GM18909 (cell line): Measurements from ENCODE around the gene NCS1.
"Not testable (repeated sequence)": the region's sequence is repeated elsewhere in the genome, so short reads cannot be mapped to it uniquely, and the experiment has no call there.

Experiments used
- ATAC-seq: cut with Tn5 transposase; IDR thresholded peaks from one replicate; pipeline ENCODE4 v1.9.1; 2021; ENCODE audit warnings: mild to moderate bottlenecking; ENCODE audit not compliant: unreplicated experiment, poor library complexity

NCS1 gene

GRCh38 chr9:130277525-130277924 lies 105.3 kb downstream of the NCS1 start:
- not testable (repeated sequence) for ATAC-seq

GRCh38 chr9:130283539-130284248 lies 111.5 kb downstream of the NCS1 start:
- no peak for ATAC-seq

GRCh38 chr9:130284249-130284625 lies 112.0 kb downstream of the NCS1 start:
- no peak for ATAC-seq

GRCh38 chr9:130284690-130285089 lies 112.5 kb downstream of the NCS1 start:
- no peak for ATAC-seq

- no peak for ATAC-seq
Observed at GRCh38 chr9:130285271-130285670, 113.1 kb downstream of the NCS1 start.

- no peak for ATAC-seq
Observed at GRCh38 chr9:130286072-130286770, 114.0 kb downstream of the NCS1 start.
